ENCODE data around the gene GSPT1. TPM values are rescaled to one million over a fixed set of nuclear protein-coding genes. Genes with fewer than 3 reads are reported as not detected.

The GSPT1 gene
- total RNA-seq, 4 donors from 2014 or later, result 55.2 to 71.7 (median 66.5) TPM

GRCh38 chr16:11875721-11876120, 40.0 kb downstream of the GSPT1 start:
- Histone ChIP-seq H3K27ac (replicated peaks in 1 of 4) (no peak overlapping the region), H3K36me3 (peaks cover 41 to 92% (median 72%) of the 10 kb centered on the region in 4 donors), H3K4me1 (peaks cover 8 to 12% (median 10%) of the 10 kb centered on the region in 4 donors), H3K4me3 (no peak overlapping the region), H3K9me3 (no peaks in the 10 kb centered on the region), H3K27me3 (no peaks in the 10 kb centered on the region)
- WGBS, result 85% methylated on average over 5 of the region's 5 CpGs
- no peak for DNase-seq (ENCODE audit: extremely low spot score)
- TF ChIP-seq POLR2A (IDR thresholded peaks at IDR 0.05; ENCODE audit: low read depth) (no peak), EP300 (IDR thresholded peaks at IDR 0.05) (no peak), POLR2AphosphoS5 (IDR thresholded peaks at IDR 0.05) (no peak), CTCF (IDR thresholded peaks at IDR 0.05) (no peak)
- intact Hi-C loops (cut with DNase I), result no loop called here

- no peaks in the 10 kb centered on the region for H3K27me3 ChIP-seq
- peaks cover 28 to 62% (median 51%) of the 10 kb centered on the region in 4 donors for H3K36me3 ChIP-seq
- peaks cover 14 to 26% (median 22%) of the 10 kb centered on the region in 4 donors for H3K4me1 ChIP-seq
- no peaks in the 10 kb centered on the region for H3K9me3 ChIP-seq
- peak overlapping the region in 1 of 4 donors; percentile 9 for H3K27ac ChIP-seq (replicated peaks in 1 of 4)
- no peak for DNase-seq (ENCODE audit: extremely low spot score)
- TF ChIP-seq POLR2AphosphoS5 (IDR thresholded peaks at IDR 0.05) (no peak), CTCF (IDR thresholded peaks at IDR 0.05) (peak in 1 of 3 experiments; percentile 17), EP300 (IDR thresholded peaks at IDR 0.05) (no peak), POLR2A (IDR thresholded peaks at IDR 0.05; ENCODE audit: low read depth) (no peak)
- intact Hi-C loops (cut with DNase I), result no loop called here
- 46% methylated on average over 7 of the region's 7 CpGs for WGBS
- no peak overlapping the region for H3K4me3 ChIP-seq
Observed at GRCh38 chr16:11871193-11871592, 44.6 kb downstream of the GSPT1 start.

GRCh38 chr16:11870399-11870798, 45.4 kb downstream of the GSPT1 start:
- no peak overlapping the region for H3K4me3 ChIP-seq
- no peaks in the 10 kb centered on the region for H3K9me3 ChIP-seq
- H3K4me1 ChIP-seq, result peaks cover 14 to 26% (median 22%) of the 10 kb centered on the region in 4 donors
- no peak overlapping the region for H3K27ac ChIP-seq (replicated peaks in 1 of 4)
- WGBS, result 42% methylated on average over 3 of the region's 3 CpGs
- no peaks in the 10 kb centered on the region for H3K27me3 ChIP-seq
- DNase-seq (ENCODE audit: extremely low spot score), result no peak
- peaks cover 23 to 54% (median 43%) of the 10 kb centered on the region in 4 donors for H3K36me3 ChIP-seq
- intact Hi-C loops (cut with DNase I), result no loop called here
- TF ChIP-seq POLR2AphosphoS5 (IDR thresholded peaks at IDR 0.05) (no peak), CTCF (IDR thresholded peaks at IDR 0.05) (no peak), EP300 (IDR thresholded peaks at IDR 0.05) (no peak), POLR2A (IDR thresholded peaks at IDR 0.05; ENCODE audit: low read depth) (no peak)

- peaks cover 15 to 46% (median 37%) of the 10 kb centered on the region in 4 donors for H3K36me3 ChIP-seq
- H3K27ac ChIP-seq (replicated peaks in 1 of 4), result no peak overlapping the region
- no peaks in the 10 kb centered on the region for H3K9me3 ChIP-seq
- intact Hi-C loops (cut with DNase I), result no loop called here
- no peak for DNase-seq (ENCODE audit: extremely low spot score)
- TF ChIP-seq POLR2AphosphoS5 (IDR thresholded peaks at IDR 0.05), result no peak
- no peak for TF ChIP-seq CTCF (IDR thresholded peaks at IDR 0.05)
- no peak for TF ChIP-seq POLR2A (IDR thresholded peaks at IDR 0.05; ENCODE audit: low read depth)
- TF ChIP-seq EP300 (IDR thresholded peaks at IDR 0.05), result no peak
- H3K27me3 ChIP-seq, result no peaks in the 10 kb centered on the region
- peaks cover 17 to 31% (median 23%) of the 10 kb centered on the region in 4 donors for H3K4me1 ChIP-seq
- no peak overlapping the region for H3K4me3 ChIP-seq
- 82% methylated on average over 8 of the region's 8 CpGs for WGBS
Observed at GRCh38 chr16:11869353-11870228, 46.2 kb downstream of the GSPT1 start.

Data from esophagus muscularis mucosa (tissue), 4 donors.